HG03175 (cell line): Measurements from ENCODE around the gene HOXC13.

Experiments used
- ATAC-seq: cut with Tn5 transposase; IDR thresholded peaks from one replicate; pipeline ENCODE4 v1.9.1; 2021; ENCODE audit warnings: mild to moderate bottlenecking, moderate library complexity; ENCODE audit not compliant: unreplicated experiment

HOXC13 gene

GRCh38 chr12:53993162-53994008 lies 54.8 kb downstream of the HOXC13 start:
- ATAC-seq: no peak

GRCh38 chr12:53994009-53994263 lies 55.3 kb downstream of the HOXC13 start:
- ATAC-seq: no peak

GRCh38 chr12:53994264-53995001 lies 55.8 kb downstream of the HOXC13 start:
- ATAC-seq: no peak

DNA sequence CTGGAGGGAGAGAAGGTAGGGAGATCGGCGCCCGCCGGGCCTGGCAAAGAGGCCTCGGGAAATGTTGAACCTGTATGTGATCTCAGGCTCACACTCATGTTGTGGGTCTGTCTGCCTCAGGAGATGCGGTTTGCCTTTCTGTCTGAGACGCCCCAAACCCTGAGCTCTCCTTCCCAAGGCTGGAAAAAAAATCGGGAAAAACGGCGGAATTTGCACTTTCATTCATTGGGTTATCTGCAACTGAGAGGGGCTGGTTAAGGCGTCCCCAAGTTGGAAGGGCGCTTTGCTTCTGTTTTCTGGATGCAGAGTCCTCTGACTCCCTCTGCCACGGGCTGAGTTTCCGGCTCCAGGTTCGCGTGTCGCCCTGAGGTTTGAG lies 56.4 kb downstream of the HOXC13 start:
- no peak for ATAC-seq

GRCh38 chr12:53995378-53996239 lies 57.0 kb downstream of the HOXC13 start:
- no peak for ATAC-seq
